ENCODE data around the gene PDPK1. TPM values are rescaled to one million over a fixed set of nuclear protein-coding genes. Genes with fewer than 3 reads are reported as not detected.

PDPK1 gene
- total RNA-seq, 1 experiment from 2014 or later: 32.3 TPM

DNA sequence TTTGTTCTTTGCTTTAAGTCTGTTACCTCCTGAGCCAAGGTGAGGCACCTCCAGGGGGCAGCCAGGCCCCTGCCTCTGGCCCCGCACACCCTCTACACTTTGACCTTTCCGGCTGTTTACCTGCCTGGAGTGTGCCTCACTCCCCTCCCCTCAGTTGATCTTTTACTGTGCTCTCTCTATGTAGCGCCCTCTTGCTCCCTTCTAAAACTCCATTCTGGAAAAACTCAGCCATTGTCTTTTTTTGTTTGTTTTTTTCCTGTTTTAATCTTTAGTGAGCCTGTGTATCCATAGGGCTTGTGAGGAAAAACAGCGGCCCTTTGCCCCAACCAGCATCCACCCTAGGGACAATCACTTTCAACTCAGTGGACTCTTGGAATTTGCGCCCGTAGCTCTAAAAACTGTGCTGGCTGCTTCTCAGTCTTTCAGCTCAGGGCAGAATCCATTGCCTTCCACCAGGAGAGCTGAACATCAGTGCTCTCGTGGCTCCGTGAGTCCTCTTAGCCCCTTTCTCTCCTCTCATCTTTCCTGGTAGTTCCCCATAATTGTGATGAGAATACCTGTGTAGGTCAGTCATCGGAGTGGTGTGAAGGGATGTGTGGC lies 13.4 kb upstream of the PDPK1 start:
- BruUV-seq (replicated peaks): no TSS peak
- TF ChIP-seq, protein P1, sequence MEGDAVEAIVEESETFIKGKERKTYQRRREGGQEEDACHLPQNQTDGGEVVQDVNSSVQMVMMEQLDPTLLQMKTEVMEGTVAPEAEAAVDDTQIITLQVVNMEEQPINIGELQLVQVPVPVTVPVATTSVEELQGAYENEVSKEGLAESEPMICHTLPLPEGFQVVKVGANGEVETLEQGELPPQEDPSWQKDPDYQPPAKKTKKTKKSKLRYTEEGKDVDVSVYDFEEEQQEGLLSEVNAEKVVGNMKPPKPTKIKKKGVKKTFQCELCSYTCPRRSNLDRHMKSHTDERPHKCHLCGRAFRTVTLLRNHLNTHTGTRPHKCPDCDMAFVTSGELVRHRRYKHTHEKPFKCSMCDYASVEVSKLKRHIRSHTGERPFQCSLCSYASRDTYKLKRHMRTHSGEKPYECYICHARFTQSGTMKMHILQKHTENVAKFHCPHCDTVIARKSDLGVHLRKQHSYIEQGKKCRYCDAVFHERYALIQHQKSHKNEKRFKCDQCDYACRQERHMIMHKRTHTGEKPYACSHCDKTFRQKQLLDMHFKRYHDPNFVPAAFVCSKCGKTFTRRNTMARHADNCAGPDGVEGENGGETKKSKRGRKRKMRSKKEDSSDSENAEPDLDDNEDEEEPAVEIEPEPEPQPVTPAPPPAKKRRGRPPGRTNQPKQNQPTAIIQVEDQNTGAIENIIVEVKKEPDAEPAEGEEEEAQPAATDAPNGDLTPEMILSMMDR (IDR thresholded peaks at IDR 0.05; ENCODE audit: unreplicated experiment): no peak
- POLR2A ChIA-PET: interaction anchor here (0.7 kb wide), 1 partner anchor 8 kb away, joined by 3 read pairs; no protein-coding TSS in a partner anchor
- Mint-ChIP-seq H3K27ac (ENCODE audit: low read depth, unreplicated experiment) (no peak overlapping the region), H3K9me3 (ENCODE audit: unreplicated experiment) (no peaks in the 10 kb centered on the region), H3K36me3 (ENCODE audit: insufficient read depth, unreplicated experiment) (peaks cover 47% of the 10 kb centered on the region), H3K4me3 (ENCODE audit: unreplicated experiment) (no peak overlapping the region), H3K4me1 (ENCODE audit: insufficient read depth, unreplicated experiment) (peaks cover 24% of the 10 kb centered on the region), H3K27me3 (ENCODE audit: insufficient read depth, unreplicated experiment) (no peaks in the 10 kb centered on the region)
- CTCF ChIA-PET: interaction anchor here (0.6 kb wide), 2 partner anchors 54 to 439 kb away, joined by 3 read pairs; no protein-coding TSS in a partner anchor
- intact Hi-C loops (cut with micrococcal nuclease): no loop called here
- no peak for DNase-seq (ENCODE audit: unreplicated experiment)

DNA sequence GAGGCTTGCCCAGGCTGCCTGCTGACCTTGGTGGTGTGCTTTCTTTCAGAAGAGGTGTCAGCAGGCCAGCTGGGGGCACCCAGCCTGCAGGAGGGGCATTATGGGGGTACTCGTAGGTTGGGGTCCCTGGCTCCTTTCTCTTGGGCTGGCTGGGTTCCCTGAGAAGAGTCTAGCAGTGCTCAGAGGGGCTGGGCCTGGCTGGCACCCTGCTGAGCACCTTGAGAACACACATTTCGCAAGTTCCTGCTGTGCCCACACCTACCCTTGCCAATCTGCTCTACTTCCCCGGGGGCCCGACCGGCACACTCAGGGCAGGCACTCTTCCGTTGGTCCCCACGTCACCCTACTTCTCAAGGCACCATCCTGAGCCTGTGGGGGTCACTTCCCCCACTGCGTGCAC lies 11.7 kb upstream of the PDPK1 start:
- ChIA-PET CTCF (no interaction called here), POLR2A (interaction anchor here (1.3 kb wide), 1 partner anchor 11 kb away, joined by 3 read pairs; no protein-coding TSS in a partner anchor)
- DNase-seq (ENCODE audit: unreplicated experiment): peak; percentile 73
- peaks cover 22% of the 10 kb centered on the region for H3K4me1 Mint-ChIP-seq (ENCODE audit: insufficient read depth, unreplicated experiment)
- peak overlapping the region; percentile 51 for H3K4me3 Mint-ChIP-seq (ENCODE audit: unreplicated experiment)
- no peak overlapping the region for H3K27ac Mint-ChIP-seq (ENCODE audit: low read depth, unreplicated experiment)
- peaks cover 42% of the 10 kb centered on the region for H3K36me3 Mint-ChIP-seq (ENCODE audit: insufficient read depth, unreplicated experiment)
- TF ChIP-seq, protein P1 (IDR thresholded peaks at IDR 0.05; ENCODE audit: unreplicated experiment): no peak
- no peaks in the 10 kb centered on the region for H3K27me3 Mint-ChIP-seq (ENCODE audit: insufficient read depth, unreplicated experiment)
- no TSS peak for BruUV-seq (replicated peaks)
- H3K9me3 Mint-ChIP-seq (ENCODE audit: unreplicated experiment): no peaks in the 10 kb centered on the region
- intact Hi-C loops (cut with micrococcal nuclease): no loop called here

DNA sequence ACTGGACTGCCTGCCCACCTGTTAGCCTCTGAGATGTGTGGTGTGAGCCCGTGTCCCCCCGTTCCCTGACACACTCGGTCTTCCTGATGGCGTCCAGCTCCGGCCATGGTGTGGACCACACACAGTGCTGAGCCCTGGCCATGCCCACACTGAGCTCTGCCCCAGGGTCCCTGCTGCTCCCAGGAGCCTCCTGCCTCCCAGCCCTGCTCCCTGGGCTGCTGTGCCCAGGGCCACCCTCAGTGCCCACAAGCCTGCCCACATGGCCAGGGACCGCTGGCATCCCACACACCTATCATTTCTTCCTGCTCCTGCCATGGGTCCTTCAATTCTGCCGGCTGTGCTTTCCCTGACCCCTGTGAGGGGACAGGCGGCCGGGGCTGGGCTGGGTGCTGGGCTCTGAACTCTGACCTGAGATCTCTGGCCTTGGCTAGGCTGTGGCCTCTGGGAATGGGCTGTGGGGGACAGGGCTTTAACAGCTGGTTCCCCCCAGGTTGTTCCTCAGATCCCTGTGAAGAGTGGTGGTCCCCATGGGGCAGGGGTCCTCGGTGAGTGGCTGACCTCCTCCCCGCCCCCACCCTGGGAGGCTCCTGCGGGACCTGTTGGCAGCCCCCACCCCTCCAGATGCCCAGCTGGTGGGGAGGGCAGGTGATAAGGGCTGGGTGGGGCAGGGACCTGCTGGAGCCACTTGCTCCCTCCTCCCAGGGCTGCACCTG lies 10.6 kb upstream of the PDPK1 start:
- no peaks in the 10 kb centered on the region for H3K27me3 Mint-ChIP-seq (ENCODE audit: insufficient read depth, unreplicated experiment)
- H3K9me3 Mint-ChIP-seq (ENCODE audit: unreplicated experiment): no peaks in the 10 kb centered on the region
- ChIA-PET POLR2A (interaction anchor here (1.3 kb wide), 1 partner anchor 12 kb away, joined by 3 read pairs; no protein-coding TSS in a partner anchor), CTCF (no interaction called here)
- TF ChIP-seq, protein P1 (IDR thresholded peaks at IDR 0.05; ENCODE audit: unreplicated experiment): no peak
- intact Hi-C loops (cut with micrococcal nuclease): no loop called here
- H3K4me3 Mint-ChIP-seq (ENCODE audit: unreplicated experiment): no peak overlapping the region
- H3K36me3 Mint-ChIP-seq (ENCODE audit: insufficient read depth, unreplicated experiment): peaks cover 44% of the 10 kb centered on the region
- no peak overlapping the region for H3K27ac Mint-ChIP-seq (ENCODE audit: low read depth, unreplicated experiment)
- no peak for DNase-seq (ENCODE audit: unreplicated experiment)
- peaks cover 19% of the 10 kb centered on the region for H3K4me1 Mint-ChIP-seq (ENCODE audit: insufficient read depth, unreplicated experiment)
- BruUV-seq (replicated peaks): no TSS peak

DNA sequence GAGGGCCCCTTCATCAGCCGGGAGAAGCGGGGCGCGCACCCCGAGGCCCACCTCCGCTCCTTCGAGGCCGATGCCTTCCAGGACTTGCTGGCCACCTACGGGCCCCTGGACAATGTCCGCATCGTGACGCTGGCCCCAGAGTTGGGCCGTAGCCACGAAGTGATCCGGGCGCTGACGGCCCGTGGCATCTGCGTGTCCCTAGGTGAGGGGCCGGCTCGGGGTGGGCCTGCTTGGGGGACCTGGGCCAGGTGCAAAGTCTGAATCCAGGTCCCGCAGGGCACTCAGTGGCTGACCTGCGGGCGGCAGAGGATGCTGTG lies 10.1 kb upstream of the PDPK1 start:
- peaks cover 24% of the 10 kb centered on the region for H3K4me1 Mint-ChIP-seq (ENCODE audit: insufficient read depth, unreplicated experiment)
- no peak overlapping the region for H3K4me3 Mint-ChIP-seq (ENCODE audit: unreplicated experiment)
- no peak for DNase-seq (ENCODE audit: unreplicated experiment)
- CTCF ChIA-PET: no interaction called here
- H3K9me3 Mint-ChIP-seq (ENCODE audit: unreplicated experiment): no peaks in the 10 kb centered on the region
- H3K36me3 Mint-ChIP-seq (ENCODE audit: insufficient read depth, unreplicated experiment): peaks cover 43% of the 10 kb centered on the region
- H3K27ac Mint-ChIP-seq (ENCODE audit: low read depth, unreplicated experiment): no peak overlapping the region
- no TSS peak for BruUV-seq (replicated peaks)
- TF ChIP-seq, protein P1 (IDR thresholded peaks at IDR 0.05; ENCODE audit: unreplicated experiment): no peak
- no peaks in the 10 kb centered on the region for H3K27me3 Mint-ChIP-seq (ENCODE audit: insufficient read depth, unreplicated experiment)
- POLR2A ChIA-PET: no interaction called here
- intact Hi-C loops (cut with micrococcal nuclease): no loop called here

Measured in MCF 10A (cell line).